Measurements from ENCODE around the gene HTATIP2.

DNA sequence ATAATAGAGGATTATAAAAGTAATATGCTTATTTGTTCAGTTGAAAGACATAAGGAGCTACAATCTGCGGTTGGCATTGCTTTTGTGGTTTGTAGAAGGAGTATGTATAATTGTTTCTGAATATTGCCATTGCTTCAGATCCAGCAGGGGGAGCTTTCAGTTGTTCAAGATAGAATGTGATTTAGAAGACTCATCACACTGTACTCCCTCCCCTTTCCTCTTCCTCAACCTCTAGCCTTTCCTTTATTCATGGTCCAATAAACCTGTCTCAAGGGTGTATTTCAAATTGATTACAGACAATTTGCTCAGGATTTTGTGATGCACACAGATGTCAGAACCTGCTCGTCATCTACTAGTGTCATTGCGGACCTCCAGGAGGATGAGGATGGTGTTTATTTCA, 33.8 kb downstream of the HTATIP2 start:
- TF ChIP-seq, protein P1, sequence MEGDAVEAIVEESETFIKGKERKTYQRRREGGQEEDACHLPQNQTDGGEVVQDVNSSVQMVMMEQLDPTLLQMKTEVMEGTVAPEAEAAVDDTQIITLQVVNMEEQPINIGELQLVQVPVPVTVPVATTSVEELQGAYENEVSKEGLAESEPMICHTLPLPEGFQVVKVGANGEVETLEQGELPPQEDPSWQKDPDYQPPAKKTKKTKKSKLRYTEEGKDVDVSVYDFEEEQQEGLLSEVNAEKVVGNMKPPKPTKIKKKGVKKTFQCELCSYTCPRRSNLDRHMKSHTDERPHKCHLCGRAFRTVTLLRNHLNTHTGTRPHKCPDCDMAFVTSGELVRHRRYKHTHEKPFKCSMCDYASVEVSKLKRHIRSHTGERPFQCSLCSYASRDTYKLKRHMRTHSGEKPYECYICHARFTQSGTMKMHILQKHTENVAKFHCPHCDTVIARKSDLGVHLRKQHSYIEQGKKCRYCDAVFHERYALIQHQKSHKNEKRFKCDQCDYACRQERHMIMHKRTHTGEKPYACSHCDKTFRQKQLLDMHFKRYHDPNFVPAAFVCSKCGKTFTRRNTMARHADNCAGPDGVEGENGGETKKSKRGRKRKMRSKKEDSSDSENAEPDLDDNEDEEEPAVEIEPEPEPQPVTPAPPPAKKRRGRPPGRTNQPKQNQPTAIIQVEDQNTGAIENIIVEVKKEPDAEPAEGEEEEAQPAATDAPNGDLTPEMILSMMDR (IDR thresholded peaks at IDR 0.05; ENCODE audit: borderline replicate concordance, extremely low read depth, low read length, poor library complexity, severe bottlenecking): peak; percentile 71
- no peak for TF ChIP-seq EZH2 (IDR thresholded peaks at IDR 0.05; ENCODE audit: borderline replicate concordance, low read depth, low read length, severe bottlenecking)

Data from DND-41 (cell line).